ENCODE data around the gene GARRE1.
A peak's percentile ranks its signal among the peaks of the same experiment; 100 is the strongest.
"Not testable (repeated sequence)": the region's sequence is repeated elsewhere in the genome, so short reads cannot be mapped to it uniquely, and the experiment has no call there.

The GARRE1 gene

DNA sequence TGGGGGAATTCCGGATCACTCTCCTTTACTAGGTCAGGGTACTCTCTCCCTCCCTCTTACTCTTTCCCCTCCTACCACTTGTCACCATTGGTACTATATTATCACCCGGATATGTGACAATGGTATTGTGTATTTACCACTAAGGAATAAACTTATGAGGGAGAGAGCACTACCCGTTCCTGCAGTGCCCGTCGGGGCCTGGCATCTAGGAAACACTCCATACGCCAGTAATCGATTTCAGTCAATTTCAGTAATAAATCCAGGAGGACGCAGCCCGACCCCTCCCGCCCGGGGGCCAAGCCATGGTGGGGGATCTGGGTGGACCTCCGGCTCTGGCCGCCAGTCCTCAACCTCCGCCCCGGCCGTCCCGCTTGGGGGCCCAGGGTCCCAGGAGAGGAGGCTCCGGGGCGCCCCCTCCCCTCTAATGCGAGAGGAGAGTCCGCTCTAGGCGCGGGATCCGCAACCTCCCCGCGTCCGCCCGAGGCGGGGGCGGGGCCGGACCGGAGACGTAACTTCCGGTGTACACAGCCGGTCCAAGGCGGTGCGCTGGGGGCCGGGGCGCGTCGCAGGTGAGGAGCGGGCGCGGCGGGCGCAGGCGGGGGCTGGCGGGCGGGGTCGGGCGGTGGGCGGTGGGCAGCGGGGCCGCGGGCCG is at the start of gene GARRE1:
Gene GARRE1, plus strand, starts transcription at position 509 of the 652 bp plus-strand sequence. CDS start 45,920 bp downstream, outside the sequence.
- peak; percentile 95 to 98 for ATAC-seq

DNA sequence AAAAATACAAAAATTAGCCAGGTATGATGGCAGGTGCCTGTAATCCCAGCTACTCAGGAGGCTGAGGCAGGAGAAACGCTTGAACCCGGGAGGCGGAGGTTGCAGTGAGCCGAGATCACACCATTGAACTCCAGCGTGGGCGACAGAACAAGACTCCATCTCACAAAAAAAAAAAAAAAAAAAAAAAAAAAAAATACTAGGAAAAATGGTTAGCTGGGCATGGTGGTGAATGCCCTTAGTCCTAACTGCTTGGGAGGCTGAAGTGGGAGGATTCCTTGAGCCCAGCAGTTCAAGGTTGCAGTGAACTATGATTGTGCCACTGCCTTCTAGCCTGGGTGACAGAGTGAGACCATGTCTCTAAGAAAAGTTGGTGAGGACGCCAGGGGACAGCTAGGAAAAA is 49.0 kb upstream of the GARRE1 start:
- ATAC-seq = not testable (repeated sequence)

- no peak for ATAC-seq
Measured at GRCh38 chr19:34208291-34208884, 46.0 kb upstream of the GARRE1 start.

DNA sequence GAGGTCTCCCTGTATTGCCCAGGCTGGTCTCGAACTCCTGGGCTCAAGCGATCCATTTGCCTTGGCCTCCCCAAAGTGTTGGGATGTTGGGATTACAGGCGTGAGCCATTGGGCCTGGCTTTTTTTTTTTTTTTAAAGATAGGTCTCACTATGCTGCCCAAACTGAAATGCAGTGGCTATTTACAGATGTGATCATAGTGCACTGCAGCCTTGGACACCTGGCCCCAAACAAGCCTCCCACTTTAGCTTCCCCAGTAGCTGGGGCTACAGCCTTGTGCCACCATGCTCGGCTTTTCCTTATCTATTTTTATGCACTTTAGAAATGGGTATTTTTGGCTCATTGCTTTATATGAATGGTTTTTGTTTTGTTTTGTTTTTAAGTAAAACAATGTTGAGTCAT is 44.6 kb upstream of the GARRE1 start:
- no peak for ATAC-seq

DNA sequence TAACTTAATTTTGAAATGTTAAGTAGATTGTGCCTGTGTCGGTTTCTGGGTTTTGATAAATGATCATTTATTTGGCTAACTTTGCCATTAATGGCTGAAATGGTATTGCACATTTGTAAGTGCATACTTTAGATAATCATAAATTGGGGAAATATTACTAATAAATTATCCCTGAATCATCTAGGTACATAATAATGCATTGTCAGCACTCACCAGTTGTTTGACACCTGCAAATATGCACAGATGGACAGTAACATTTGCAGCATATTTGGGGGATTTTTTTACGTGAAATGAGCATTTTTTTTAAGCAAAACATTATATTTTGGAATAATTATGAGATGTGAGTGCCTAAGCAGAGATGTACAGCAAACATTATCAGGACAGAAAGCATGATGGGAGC is 41.1 kb upstream of the GARRE1 start:
- ATAC-seq = no peak

DNA sequence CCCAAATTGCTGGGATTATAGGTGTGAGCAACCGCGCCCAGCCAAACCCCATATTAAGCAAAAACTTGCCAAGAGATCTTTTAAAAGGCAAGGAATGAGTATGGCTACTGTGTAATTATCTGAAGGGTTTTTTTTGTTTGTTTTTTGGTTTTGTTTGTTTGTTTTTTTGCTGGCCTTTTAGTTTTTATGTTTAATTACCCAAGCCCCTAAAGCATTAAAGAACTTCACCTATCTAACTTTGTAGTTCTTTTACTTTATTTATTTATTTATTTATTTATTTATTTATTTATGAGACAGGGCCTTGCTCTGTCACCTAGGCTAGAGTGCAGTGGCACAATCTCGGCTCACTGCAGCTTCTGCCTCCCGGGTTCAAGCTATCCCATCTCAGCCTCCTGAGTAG is 40.3 kb upstream of the GARRE1 start:
- ATAC-seq = no peak

- no peak for ATAC-seq
Measured at GRCh38 chr19:34215006-34215665, 39.2 kb upstream of the GARRE1 start.

- no peak for ATAC-seq
Measured at GRCh38 chr19:34215666-34216038, 38.7 kb upstream of the GARRE1 start.

- not testable (repeated sequence) for ATAC-seq
Measured at GRCh38 chr19:34216745-34217219, 37.6 kb upstream of the GARRE1 start.

DNA sequence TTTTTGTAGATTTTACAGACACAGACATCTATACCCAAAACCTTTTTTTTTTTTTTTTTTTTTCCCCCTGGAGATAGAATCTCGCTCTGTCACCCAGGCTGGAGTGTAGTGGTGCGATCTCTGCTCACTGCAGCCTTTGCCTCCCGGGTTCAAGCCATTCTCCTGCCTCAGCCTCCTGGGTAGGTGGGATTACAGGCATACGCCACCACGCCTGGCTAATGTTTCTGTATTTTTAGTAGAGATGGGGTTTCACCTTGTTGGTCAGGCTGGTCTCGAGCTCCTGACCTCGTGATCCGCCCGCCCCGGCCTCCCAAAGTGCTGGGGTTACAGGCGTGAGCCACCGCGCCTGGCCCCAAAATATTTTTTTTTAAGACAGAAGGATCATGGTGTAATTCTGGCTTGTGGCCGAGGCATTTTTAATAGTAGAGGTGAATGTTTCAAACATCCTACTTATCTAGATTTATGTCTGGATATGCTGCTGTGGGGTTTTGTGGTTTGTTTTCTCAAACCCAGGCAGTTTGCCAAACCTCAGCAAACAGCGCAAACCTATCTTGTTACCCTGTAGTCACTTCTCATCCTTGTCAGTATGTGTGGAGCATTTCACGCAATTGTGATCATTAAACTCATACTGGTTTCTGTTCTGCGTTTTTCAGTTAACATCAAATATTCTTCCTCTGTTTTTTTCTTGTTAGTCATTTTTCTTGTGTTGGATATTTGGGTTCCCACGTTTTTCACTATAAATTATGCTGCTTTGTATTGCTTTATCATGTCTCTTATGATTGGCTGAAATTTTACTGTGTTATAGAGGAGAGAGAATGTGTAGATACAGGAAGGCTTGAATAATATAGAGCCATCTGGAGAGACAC is 36.2 kb upstream of the GARRE1 start:
- peak; percentile 71 to 86 for ATAC-seq

DNA sequence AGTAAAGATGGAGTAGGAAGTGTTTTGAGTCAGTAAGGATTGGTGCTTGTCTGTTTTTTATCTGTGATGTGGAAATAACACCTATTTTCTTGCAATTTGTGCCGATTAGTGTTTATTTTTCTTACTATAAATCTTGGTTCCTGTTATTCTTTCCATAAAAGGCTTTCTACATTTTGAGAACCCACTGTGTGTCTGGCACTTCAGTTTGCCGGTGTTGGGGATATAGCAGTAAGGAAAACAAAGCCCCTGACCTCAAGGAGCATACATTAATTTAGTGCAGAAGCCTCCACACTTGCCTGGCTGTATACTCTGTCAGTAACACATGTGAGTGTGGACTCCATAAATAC is 35.6 kb upstream of the GARRE1 start:
- ATAC-seq = no peak

DNA sequence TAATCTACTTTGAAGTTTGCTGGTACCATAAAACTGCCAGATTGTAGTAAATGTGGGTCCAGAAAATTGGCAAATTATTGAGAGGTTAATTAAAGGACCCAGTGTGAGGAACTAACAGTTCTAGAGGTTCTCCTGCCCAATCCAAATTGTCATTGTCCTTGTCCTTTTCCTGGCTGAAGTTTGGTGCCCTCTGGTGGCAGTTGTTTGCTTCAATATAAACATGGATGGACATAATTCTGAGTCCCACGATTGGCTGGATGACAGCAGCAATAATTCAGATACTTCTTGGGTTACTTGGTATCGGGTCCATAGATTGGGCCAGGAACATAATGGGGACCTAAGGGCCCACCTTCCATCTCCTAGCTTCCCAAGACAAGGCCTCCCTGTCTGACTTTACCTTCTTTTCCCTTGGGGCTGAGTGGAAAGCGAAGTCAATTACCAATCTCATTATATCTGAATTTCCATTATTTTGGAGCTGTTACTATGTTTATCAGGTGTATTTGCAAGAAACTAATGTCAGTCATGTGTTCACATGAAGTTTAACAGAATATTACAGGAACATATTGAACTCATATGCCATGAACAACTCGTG is 33.8 kb upstream of the GARRE1 start:
- ATAC-seq = no peak

DNA sequence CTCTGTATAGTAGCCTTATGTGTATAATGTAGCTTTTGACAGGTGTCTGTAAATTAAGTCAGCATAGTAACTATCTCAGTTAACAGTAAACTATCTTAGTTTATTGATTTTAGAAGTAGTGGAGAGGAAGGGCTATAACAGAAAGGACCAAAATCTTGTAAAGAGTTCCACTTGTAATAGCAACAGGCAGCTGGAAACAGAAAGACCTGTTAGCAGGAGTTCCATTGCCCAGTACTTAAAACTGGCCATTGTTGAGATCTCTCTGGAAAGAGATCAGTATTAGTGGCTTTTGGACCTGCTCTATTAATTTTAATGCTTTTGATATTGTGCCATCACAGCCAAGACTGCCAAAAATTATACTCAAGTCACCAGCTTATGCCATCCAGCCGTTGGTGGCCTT is 32.0 kb upstream of the GARRE1 start:
- no peak for ATAC-seq

- peak; percentile 78 to 82 for ATAC-seq
Measured at GRCh38 chr19:34224996-34225658, 29.2 kb upstream of the GARRE1 start.

DNA sequence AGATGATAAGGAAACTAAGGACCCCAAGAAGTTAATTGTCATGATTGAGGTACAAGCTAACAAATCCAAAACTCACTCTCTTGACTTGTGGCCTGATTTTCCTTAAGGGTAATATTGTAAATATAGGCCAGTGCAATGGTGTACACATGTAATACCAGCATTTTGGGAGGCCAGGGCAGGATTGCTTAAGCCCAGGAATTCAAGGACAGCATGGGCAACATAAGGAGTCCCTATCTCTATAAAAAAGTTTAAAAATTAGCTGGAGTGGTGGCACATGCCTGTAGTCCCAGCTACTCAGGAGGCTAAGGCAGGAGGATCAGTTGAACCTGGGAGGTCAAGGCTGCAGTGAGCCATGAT is 28.7 kb upstream of the GARRE1 start:
- no peak for ATAC-seq

DNA sequence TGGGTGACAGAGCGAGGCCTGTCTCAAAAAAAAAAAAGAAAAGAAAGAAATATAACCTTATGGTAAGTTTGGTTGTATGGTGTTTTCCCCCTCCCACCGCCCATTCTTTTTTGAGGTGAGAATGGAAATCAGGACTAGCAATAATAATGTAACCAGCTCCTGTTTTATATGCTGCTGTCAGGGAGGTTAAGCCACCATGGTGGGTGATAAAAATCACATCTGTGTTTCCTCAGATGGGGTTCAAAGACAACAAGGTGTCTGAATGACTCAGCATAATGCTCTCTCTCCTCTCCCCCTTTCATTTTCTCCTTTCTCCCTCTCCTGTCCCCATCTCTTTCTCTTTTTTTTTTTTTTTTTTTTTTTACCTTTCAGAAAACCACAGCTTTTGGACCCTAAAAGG is 28.3 kb upstream of the GARRE1 start:
- peak; percentile 52 for ATAC-seq

- no peak for ATAC-seq
Measured at GRCh38 chr19:34228347-34228746, 26.0 kb upstream of the GARRE1 start.

- no peak for ATAC-seq
Measured at GRCh38 chr19:34228762-34229161, 25.6 kb upstream of the GARRE1 start.

- ATAC-seq = no peak
Measured at GRCh38 chr19:34229721-34230120, 24.6 kb upstream of the GARRE1 start.

GRCh38 chr19:34230820-34231219 is 23.5 kb upstream of the GARRE1 start:
- no peak for ATAC-seq

- no peak for ATAC-seq
Measured at GRCh38 chr19:34231439-34231838, 22.9 kb upstream of the GARRE1 start.

Measured in activated CD4-positive, CD25-positive, alpha-beta regulatory T cell treated with anti-CD3 and anti-CD28 coated beads, Interleukin-2, amount 50 U/mL, for 24 hours (primary cell).